Measurements from ENCODE around the gene C1QTNF1. TPM values are rescaled to one million over a fixed set of nuclear protein-coding genes. Genes with fewer than 3 reads are reported as not detected.

The C1QTNF1 gene
- total and polyA plus RNA-seq, 2 donors (not counting 1 experiment from before 2014, with no cell fraction given), result not detected

DNA sequence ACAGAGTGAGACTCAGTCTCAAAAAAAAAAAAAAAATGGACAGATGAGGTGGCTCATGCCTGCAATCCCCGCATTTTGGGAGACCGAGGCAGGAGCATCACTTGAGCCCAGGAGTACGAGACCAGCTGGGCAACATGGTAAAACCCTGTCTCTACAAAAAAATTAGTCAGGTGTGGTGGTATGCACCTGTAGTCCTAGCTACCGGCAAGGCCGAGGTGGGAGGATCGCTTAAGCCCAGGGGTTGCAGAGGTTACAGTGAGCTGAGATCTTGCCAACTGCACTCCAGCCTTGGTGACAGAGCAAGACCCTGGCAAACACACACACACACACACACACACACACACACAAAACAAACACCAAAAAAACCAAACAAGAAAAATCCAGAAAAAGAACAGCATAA lies 43.0 kb downstream of the C1QTNF1 start:
- Histone ChIP-seq H2AFZ (ENCODE audit: insufficient read depth, low read depth, low read length, poor library complexity, severe bottlenecking) (no peak overlapping the region), H3K4me3 (ENCODE audit: control extremely low read depth in 1 of 5, extremely low read depth in 1 of 5, insufficient read depth in 1 of 5, low read depth in 2 of 5, low read length in 4 of 5) (no peak overlapping the region), H3K36me3 (replicated peaks in 1 of 2; ENCODE audit: control extremely low read depth in 1 of 2, control insufficient read depth in 1 of 2, extremely low read depth in 1 of 2, insufficient read depth in 2 of 2, low read length in 1 of 2) (no peaks in the 10 kb centered on the region), H3K79me2 (ENCODE audit: control insufficient read depth, insufficient read depth, low read length) (no peaks in the 10 kb centered on the region), H3K4me2 (replicated peaks; ENCODE audit: low read depth, low read length, poor library complexity, severe bottlenecking) (no peak overlapping the region), H3K27ac (ENCODE audit: low read length in 2 of 2) (no peak overlapping the region), H3K9me3 (ENCODE audit: control extremely low read depth in 1 of 3, control insufficient read depth in 2 of 3, insufficient read depth in 1 of 3, low read length in 2 of 3) (no peaks in the 10 kb centered on the region), H4K20me1 (ENCODE audit: control insufficient read depth, insufficient read depth, low read length, poor library complexity, severe bottlenecking) (no peaks in the 10 kb centered on the region), H3K27me3 (replicated peaks in 1 of 4; ENCODE audit: control extremely low read depth in 1 of 4, control insufficient read depth in 3 of 4, insufficient read depth in 4 of 4, low read length in 3 of 4) (no peaks in the 10 kb centered on the region), H3K4me1 (ENCODE audit: control insufficient read depth in 2 of 2, insufficient read depth in 2 of 2, low read length in 2 of 2) (no peaks in the 10 kb centered on the region), H3K9ac (ENCODE audit: low read length) (no peak overlapping the region)
- DNase-seq (no peak), ATAC-seq (ENCODE audit: low read depth) (no peak)
- no peak overlapping the region for H3K27ac Mint-ChIP-seq
- H3K9me3 Mint-ChIP-seq (ENCODE audit: insufficient read depth), result no peaks in the 10 kb centered on the region
- no peak overlapping the region for H3K4me3 Mint-ChIP-seq
- H3K27me3 Mint-ChIP-seq, result peaks cover 13% of the 10 kb centered on the region
- ChIA-PET CTCF (interaction anchor here (0.6 to 3.7 kb wide), 5 partner anchors 16 to 1043 kb away, joined by 3 to 21 read pairs (median 5); no protein-coding TSS in a partner anchor), POLR2A (interaction anchor here (0.6 kb wide), 1 partner anchor 279 kb away, joined by 5 read pairs; no protein-coding TSS in a partner anchor)
- peaks cover 3% of the 10 kb centered on the region for H3K4me1 Mint-ChIP-seq
- WGBS (ENCODE audit: insufficient coverage), result 89% methylated on average over 5 of the region's 6 CpGs
- intact Hi-C loops (cut with micrococcal nuclease), result no loop called here
- TF ChIP-seq EZH2 (IDR thresholded peaks at IDR 0.05; ENCODE audit: borderline replicate concordance, insufficient read depth, low read depth, low read length, poor library complexity, severe bottlenecking), result no peak
- TF ChIP-seq, protein P1, sequence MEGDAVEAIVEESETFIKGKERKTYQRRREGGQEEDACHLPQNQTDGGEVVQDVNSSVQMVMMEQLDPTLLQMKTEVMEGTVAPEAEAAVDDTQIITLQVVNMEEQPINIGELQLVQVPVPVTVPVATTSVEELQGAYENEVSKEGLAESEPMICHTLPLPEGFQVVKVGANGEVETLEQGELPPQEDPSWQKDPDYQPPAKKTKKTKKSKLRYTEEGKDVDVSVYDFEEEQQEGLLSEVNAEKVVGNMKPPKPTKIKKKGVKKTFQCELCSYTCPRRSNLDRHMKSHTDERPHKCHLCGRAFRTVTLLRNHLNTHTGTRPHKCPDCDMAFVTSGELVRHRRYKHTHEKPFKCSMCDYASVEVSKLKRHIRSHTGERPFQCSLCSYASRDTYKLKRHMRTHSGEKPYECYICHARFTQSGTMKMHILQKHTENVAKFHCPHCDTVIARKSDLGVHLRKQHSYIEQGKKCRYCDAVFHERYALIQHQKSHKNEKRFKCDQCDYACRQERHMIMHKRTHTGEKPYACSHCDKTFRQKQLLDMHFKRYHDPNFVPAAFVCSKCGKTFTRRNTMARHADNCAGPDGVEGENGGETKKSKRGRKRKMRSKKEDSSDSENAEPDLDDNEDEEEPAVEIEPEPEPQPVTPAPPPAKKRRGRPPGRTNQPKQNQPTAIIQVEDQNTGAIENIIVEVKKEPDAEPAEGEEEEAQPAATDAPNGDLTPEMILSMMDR (IDR thresholded peaks at IDR 0.05), result no peak

GRCh38 chr17:79070266-79070880 lies 46.4 kb downstream of the C1QTNF1 start:
- intact Hi-C loops (cut with micrococcal nuclease), result no loop called here
- DNase-seq, result no peak
- H4K20me1 ChIP-seq (ENCODE audit: control insufficient read depth, insufficient read depth, low read length, poor library complexity, severe bottlenecking), result no peaks in the 10 kb centered on the region

More at GRCh38 chr17:79070266-79070880, 46.4 kb downstream of the C1QTNF1 start:
- Histone ChIP-seq H2AFZ (ENCODE audit: insufficient read depth, low read depth, low read length, poor library complexity, severe bottlenecking) (no peak overlapping the region), H3K9me3 (ENCODE audit: control extremely low read depth in 1 of 3, control insufficient read depth in 2 of 3, insufficient read depth in 1 of 3, low read length in 2 of 3) (no peaks in the 10 kb centered on the region), H3K79me2 (ENCODE audit: control insufficient read depth, insufficient read depth, low read length) (no peaks in the 10 kb centered on the region), H3K36me3 (replicated peaks in 1 of 2; ENCODE audit: control extremely low read depth in 1 of 2, control insufficient read depth in 1 of 2, extremely low read depth in 1 of 2, insufficient read depth in 2 of 2, low read length in 1 of 2) (no peaks in the 10 kb centered on the region), H3K4me2 (replicated peaks; ENCODE audit: low read depth, low read length, poor library complexity, severe bottlenecking) (no peak overlapping the region), H3K4me1 (ENCODE audit: control insufficient read depth in 2 of 2, insufficient read depth in 2 of 2, low read length in 2 of 2) (peaks cover 5 to 11% of the 10 kb centered on the region in 2 donors), H3K4me3 (ENCODE audit: control extremely low read depth in 1 of 5, extremely low read depth in 1 of 5, insufficient read depth in 1 of 5, low read depth in 2 of 5, low read length in 4 of 5) (no peak overlapping the region), H3K27me3 (replicated peaks in 1 of 4; ENCODE audit: control extremely low read depth in 1 of 4, control insufficient read depth in 3 of 4, insufficient read depth in 4 of 4, low read length in 3 of 4) (no peaks in the 10 kb centered on the region), H3K27ac (ENCODE audit: low read length in 2 of 2) (no peak overlapping the region), H3K9ac (ENCODE audit: low read length) (no peak overlapping the region)
- WGBS (ENCODE audit: insufficient coverage), result 93% methylated on average over 4 of the region's 9 CpGs
- ChIA-PET POLR2A (no interaction called here), CTCF (interaction anchor here (0.6 to 0.9 kb wide), 4 partner anchors 29 to 322 kb away, joined by 3 to 7 read pairs (median 3); partner anchors contain the start of gene CANT1)
- TF ChIP-seq, protein P1 (IDR thresholded peaks at IDR 0.05), result no peak
- no peak for TF ChIP-seq EZH2 (IDR thresholded peaks at IDR 0.05; ENCODE audit: borderline replicate concordance, insufficient read depth, low read depth, low read length, poor library complexity, severe bottlenecking)
- H3K4me3 Mint-ChIP-seq, result no peak overlapping the region
- ATAC-seq (ENCODE audit: low read depth), result no peak
- H3K9me3 Mint-ChIP-seq (ENCODE audit: insufficient read depth), result no peaks in the 10 kb centered on the region
- H3K27ac Mint-ChIP-seq, result peak overlapping the region; percentile 6
- peaks cover 2% of the 10 kb centered on the region for H3K4me1 Mint-ChIP-seq
- peaks cover 4% of the 10 kb centered on the region for H3K27me3 Mint-ChIP-seq

Data from B cell (primary cell).